GM21447 (cell line): ENCODE data around the gene MORN4.
A peak's percentile ranks its signal among the peaks of the same experiment; 100 is the strongest.
"Not testable (repeated sequence)": the region's sequence is repeated elsewhere in the genome, so short reads cannot be mapped to it uniquely, and the experiment has no call there.

Experiments
- ATAC-seq: cut with Tn5 transposase; IDR thresholded peaks from one replicate; pipeline ENCODE4 v1.9.1; 2021; ENCODE audit not compliant: unreplicated experiment

MORN4 gene

DNA sequence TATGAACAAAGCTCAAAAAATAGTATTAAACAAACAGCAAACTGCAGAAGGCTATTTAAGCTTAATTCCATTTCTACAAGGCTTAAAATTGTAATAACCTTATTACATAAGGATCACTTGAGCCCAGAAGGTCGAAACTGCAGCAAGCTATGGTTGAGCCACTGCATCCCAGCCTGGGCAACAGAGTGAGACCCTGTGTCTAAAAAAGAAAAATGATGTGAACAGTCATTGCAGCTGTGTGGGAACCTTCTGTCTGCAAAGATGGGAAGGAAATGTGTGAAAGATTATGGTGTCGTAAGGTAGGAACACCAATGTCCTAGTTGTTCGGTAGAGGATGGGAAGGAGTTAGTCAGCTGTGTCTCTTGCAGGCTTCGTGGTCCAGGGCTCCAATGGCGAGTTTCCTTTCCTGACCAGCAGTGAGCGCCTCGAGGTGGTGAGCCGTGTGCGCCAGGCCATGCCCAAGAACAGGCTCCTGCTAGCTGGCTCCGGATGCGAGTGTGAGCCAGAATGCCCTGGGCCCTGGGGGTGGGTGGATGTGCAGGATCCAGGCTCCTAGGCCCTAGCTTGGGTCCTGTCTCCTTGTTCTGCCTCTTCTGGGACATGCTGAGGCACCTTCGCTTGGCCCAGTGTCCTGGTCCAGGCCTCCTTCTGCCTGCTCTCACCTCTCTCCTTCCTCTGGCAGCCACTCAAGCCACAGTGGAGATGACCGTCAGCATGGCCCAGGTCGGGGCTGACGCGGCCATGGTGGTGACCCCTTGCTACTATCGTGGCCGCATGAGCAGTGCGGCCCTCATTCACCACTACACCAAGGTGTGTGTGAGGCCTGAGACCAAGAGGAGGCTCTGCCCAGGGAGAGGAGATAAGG, 34.7 kb downstream of the MORN4 start:
- ATAC-seq = no peak

DNA sequence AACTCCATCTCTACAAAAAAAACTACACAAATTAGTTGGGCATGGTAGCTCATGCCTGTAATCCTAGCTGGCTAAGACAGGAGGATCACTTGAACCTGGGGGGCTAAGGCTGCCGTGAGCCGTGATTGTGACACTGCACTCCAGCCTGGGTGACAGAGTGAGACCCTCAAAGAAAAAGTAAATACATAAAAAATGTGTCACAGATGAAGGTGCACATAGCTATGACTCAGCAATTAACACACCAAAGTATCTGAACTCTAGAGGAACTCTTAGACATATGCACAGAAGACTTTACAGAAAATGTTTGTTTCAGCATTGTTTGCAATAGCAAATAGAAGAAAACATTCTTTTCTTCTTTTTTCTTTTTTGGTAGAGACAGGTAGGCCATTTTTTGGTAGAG, 35.5 kb downstream of the MORN4 start:
- no peak for ATAC-seq

DNA sequence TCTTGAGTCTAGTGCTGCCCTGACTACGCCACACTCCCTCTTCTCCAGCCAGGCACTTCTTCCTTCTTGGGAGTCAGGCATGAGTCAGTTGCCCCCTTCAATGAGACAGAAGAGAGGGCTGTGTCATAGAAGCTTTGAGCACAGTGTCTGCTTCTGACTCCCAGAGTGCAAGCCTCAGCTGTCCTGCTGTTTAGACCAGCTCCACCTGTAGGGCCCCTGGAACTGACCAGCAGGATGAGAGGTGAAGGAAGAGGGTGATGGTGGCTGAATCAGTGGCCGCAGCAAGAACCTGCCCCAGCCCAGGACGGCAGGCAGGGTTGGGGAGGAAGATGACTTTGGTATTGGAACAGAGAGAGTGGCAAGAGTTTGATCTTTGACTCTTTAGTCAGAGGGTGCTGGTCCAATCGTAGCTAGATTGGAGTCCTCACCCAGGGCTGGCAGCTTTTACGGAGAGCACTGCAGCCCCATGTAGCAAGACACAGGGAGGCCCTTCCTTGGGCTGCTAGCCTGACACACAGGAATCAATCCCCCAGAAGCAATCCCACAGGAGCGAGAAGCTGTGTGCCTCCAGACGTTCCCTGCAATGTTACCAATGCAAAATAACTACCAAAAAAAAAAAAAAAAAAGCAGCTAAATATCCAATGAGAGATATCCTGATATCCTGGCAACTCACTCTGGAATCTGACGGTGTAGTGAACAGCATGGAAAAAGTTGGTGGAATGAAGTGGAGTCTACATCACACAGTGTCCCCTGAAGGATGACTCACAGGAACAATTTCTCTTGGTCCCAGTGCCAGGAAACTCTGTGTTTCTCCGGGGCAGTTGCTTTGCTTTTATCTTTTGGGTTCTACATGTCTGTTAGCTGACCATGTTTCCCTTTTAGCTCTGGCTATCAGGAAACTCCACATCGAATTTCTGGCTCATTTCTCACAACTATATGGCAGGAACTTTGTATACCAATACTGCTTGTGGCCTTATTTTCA, 36.9 kb downstream of the MORN4 start:
- ATAC-seq = no peak

DNA sequence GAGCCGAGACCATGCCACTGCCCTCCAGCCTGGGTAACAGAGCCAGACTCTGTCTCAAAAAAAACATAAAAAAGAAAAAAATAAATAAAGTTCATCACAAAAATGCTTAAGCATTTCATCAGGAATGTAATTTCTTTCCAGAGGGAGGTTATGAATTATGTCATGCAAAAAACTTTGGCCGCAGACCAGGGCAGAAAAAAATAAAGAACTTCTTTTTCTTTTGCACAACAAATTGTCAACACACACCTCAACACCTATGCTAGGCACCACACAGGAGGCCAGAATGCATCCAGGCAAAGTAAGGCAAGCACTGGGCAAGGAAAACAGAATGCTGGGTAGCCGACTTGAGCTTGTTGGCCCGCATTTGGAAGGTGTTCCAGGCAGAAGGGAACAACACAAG, 39.9 kb downstream of the MORN4 start:
- ATAC-seq = no peak

DNA sequence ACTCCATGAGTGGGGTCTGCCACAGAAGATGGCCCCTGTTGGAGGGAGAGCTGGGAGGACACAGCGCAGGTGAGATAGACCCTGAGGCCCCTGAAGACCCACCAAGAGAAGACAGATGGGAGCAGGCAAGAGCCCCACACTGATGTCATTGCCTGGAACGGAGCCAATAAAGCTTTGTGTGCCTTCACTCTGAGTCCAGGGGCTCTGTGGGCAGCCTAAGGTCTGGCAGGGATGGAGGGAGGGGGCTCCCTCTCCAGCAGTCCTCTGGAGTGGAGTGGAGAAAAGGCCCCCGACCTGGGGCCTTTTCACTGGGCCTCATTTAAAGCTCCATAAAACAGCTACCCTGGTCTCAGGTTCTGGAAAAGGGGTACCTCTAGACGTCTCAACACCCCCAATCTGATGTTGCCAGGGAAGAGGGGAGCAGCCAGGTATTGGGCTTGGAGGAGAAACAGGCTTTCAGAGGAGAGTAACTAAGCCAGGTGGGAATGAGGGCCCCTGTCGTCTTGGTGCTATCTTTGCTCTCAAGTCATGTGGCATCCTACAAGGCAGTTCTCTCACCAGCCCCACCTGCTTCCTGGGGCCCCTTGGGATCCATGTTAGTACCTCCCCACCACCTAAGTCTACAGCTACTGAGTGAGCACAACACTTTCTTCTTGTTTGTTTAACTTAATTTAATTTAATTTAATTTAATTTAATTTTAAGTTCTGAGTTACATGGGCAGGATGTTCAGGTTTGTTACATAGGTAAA, 42.4 kb downstream of the MORN4 start:
- ATAC-seq = no peak

DNA sequence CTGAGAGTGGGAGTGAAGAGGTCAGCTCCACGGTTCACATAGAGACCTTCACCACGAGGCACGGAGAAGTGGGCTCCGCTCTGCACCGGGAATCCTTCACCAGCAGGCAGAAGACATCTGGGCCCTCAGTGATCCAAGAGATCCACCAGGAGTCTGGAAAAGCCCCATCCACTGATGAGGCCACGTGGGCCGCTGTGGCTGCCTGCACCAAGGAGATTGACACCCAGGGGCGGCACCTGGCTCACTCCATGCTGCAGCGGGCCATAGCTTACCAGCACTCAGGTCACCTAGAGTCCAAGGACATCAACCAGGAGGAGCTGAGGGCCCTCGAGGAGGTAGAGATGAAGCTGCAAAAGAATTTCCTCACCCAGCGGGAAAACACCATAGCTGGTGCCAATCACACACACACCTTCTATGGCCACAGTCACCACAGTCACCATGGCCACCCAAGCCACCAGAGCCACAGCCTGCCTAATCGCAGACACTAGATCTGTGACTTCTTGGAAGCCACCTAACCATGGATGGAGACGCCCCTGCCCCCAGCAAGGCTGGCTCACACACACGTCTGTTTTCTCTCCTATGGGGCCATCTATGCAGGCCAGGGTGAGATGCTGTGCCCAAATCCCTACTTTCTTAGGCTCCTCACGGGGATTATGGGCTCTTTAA, 43.1 kb downstream of the MORN4 start:
- ATAC-seq = no peak

DNA sequence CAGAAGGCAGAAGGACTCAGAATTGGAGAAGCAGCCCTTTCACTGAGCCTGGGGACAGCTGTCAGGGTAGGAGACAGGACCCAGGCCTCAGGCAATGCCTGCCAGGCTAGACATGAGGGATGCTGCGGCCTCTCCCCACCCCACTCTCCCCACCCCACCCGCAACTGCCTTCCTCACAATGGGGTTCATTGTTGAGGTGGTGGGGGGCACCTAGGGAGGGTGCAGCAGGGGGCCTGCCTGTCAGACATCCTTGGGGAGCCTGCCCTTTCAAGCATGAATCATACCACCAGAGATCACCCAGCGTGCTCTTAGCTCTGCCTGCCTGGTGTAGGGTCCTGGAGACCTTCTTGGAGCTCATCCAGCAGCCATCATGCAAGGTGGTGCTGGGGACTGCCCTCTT, 43.8 kb downstream of the MORN4 start, which contains the start of gene C10orf62:
TSS of gene C10orf62 (plus strand) at position 243 of the 400 bp plus-strand sequence. CDS start 177 bp downstream, outside the sequence.
- ATAC-seq = no peak

DNA sequence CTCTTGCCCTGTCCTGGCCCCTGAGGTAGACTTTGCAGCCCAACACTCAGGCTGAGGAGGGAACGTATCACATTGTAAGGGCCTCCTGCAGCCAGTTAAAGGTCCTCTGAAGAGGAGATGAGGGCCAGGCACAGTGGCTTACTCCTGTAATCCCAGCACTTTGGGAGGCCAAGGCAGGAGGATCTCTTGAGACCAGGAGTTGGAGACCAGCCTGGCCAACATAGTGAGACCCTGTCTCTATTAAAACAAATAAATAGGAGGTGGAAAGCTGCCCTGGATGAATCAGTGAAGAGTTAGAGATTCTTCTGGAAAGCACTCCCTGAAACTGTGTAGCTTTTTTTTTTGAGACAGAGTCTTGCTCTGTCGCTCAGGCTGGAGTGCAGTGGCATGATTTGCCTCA, 46.1 kb downstream of the MORN4 start:
- ATAC-seq = no peak

DNA sequence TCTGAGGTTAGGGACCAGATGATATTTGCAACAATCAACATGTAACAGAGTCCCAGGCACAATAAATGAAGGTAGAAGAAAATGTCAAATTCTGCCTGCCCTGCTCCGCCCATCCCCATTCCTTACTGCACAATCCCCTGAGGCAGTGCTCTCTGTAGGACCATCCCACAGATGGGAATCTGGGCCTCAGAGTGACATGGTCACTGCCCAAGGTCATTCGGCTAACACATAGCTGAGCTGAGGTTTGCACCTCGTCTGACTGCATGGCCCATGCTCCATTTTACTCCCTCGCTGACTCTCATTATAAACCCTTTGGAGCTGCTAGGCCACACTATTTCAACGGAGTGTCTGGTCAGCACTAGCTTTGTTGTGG, 47.9 kb downstream of the MORN4 start:
- ATAC-seq = no peak

DNA sequence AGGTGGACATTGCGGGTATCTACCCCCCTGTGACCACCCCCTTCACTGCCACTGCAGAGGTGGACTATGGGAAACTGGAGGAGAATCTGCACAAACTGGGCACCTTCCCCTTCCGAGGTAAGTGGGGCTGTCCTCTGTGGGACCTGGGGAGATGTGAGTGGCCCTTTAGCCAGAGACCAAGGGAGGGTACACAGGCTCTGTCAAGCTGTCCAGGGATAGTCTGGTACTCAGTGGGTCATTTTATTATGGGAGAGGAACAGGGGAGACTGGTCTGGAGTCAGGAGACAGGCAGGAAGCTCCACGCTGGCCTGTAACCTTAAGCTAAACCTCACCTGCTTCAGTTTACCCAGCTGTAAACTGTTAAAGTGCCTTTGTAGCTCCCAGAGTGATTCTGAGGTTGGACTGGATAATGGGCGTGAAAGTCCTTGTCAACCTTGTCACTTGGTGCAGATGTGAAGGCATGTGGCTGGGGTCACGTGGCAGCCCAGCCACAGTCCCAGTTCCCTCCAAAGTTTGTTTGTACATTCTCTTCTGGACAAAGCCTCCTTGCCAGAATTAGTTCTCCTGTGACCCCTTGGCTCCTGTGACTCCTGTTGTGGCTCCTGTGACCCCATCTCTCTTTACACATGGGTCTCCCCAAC, 48.4 kb downstream of the MORN4 start:
- no peak for ATAC-seq

DNA sequence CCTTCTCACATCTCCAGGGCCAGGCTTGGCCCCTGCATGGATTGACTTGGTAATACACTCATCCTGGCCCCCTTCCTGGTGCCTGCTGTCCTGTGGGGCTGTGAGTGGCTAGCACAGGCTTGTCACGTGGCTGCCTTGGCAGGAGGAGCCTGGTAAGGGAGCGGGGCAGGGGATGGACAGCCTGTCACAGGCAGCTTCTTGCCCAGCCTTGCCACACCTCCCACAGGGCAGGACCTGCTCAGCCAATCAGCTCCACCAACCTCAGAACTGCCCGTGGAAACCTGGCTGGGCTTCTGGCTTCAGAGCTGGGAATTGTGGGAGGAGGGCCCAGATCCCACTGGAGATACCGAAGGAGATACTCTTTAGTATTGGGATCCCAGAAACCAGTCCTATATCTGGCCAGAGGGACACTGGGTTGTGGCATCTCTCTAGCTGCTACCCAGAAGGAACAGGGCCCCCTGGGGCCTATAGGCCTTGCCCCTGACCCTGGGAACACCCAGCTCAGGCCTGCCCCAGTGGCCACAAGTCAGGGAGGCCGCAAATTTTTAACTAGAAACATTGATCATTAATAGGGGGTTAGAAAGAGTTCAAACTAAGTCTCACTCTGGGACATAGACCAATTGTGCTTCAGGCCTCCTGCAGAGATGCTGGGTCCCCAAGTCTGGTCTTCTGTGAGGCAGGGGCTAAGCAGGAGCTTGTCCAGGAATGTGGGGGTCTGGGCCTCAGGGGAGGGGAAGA, 49.1 kb downstream of the MORN4 start, which contains the start of gene HOGA1:
TSS of gene HOGA1 (plus strand) at position 330 of the 738 bp plus-strand sequence. CDS start at position 645, 315 bp downstream.
- ATAC-seq = peak; percentile 62

DNA sequence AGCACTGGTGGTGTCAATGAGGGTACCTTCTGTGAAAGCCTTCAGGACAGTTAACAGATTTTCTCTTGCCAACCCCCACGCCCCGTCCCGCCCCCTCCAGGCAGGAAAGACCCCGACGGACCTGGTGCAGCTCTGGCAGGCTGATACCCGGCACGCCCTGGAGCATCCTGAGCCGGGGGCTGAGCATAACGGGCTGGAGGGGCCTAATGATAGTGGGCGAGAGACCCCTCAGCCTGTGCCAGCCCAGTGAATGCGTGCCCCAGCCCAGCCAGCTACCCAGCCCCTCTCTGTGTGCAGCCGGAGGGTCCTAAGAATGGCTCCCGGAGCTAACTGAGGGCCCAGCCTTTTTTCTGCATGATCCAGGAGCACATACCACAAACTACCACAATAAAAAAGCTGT, 49.8 kb downstream of the MORN4 start:
- no peak for ATAC-seq

DNA sequence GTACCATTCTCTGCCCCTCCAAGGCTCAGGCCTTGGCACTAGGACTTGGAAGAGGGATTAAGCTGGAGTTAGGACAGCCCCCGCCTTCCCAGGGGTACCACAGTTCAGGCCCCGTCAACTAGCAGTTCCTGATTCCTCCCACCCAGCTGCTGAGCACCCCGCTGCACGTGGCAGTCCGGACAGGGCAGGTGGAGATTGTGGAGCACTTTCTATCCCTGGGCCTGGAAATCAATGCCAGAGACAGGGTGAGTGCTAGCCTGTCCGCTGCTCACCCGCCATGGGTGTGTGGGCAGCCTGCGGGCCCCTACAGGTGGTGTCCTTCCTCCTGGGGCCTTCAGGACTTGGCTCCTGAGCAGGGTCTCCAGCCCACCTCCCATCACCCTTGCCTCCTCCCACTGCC, 51.1 kb downstream of the MORN4 start:
- ATAC-seq = no peak

DNA sequence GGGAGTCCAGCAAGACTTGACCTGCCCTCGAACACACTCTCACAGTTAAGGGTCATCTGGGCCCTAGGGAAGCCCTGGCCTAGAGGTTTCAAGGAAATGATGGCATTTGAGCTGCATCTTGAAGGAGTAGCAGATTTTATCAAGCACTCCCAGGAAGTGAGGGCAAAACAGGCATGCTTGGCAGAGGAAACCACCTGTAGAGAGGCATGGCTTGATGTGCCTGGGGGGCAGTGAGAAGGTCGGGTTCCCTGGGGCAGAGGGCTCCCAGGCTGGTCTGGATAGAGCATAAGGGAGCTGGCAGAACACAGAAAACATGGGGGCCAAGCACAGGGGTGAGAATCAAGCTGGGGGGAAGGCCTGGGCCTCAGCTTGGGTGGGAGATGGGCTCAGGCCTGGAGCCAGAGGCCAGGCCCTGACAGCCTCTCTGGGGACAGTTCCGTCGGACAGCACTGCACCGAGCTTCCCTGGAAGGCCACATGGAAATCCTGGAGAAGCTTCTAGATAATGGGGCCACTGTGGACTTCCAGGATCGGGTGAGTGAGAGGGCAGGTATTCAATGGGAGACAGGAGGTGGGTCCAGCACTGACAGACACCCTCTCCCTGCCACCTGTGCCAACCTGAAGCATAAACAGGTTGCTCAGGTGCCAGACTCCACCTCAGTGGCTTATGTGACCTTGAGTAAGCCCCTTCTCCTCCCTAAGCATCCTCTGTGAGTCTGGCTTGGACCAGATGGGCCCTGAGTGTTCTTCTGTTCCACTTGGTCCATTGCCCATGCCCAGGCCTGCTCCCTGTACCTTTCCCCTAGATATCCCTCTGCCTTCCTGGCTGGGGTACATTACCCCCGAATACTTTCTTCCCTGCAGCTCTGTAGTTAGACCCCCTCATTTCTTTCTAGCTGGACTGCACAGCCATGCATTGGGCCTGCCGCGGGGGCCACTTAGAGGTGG, 52.6 kb downstream of the MORN4 start:
- no peak for ATAC-seq

DNA sequence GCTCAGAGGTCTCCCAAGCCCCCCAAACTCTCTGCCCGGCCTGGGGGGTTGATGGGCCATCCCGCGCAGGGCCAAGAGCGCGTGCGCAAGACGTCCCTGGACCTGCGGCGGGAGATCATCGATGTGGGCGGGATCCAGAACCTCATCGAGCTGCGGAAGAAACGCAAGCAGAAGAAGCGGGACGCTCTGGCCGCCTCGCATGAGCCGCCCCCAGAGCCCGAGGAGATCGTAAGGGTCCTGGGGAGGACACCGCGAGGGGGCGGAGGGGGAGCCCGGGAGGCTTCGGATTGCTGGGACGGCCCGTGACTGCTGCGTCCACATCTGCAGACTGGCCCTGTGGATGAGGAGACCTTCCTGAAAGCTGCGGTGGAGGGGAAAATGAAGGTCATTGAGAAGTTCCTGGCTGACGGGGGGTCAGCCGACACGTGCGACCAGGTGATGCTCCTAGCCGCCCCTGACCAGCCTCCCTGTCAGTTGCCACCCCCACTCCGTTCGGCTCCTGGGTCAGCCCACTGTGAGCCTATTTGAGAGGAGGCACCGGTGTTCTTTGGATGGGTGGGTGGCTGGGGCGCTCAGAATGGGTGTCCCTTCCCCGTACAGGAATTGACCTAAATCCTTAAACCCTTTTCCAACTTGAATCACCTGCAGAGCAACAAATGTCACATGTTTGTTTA, 55.0 kb downstream of the MORN4 start:
- no peak for ATAC-seq

DNA sequence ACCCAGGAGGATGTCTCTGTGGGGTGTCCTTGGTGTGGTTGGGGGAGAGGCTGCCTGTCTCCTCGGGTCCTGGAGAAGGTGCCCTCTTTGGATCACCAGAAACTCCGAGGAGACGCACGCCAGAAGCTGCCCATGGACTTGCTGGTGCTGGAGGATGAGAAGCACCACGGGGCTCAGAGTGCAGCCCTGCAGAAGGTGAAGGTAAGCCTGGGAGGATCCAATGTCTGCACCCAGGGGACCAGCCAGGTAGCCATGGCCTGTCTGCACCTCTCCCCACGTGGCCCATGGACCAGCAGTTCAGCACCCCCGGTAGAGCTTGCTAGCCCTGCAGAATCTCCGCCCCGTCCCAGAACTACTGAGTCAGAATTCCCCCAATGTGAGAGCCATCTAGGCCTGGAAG, 55.6 kb downstream of the MORN4 start:
- ATAC-seq = no peak

DNA sequence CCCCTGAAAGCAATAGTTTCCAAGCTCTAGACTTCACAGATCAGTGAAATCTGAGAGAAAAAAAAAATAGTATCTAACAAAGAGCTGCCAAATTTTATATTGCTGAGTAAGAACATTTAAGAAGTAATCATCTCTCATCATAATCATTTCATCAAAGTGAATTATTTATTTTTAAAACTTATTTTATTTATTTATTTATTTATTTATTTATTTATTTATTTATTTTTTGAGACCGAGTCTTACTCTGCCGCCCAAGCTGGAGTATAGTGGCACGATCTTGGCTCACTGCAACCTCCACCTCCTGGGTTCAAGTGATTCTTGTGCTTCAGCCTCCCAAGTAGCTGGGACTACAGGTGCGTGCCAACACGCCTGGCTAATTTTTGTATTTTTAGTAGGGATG, 56.8 kb downstream of the MORN4 start:
- ATAC-seq = not testable (repeated sequence)
